ENCODE measurements around the gene ST6GALNAC1. TPM values are rescaled to one million over a fixed set of nuclear protein-coding genes. Genes with fewer than 3 reads are reported as not detected.

ST6GALNAC1 gene
- total RNA-seq, 1 donor from 2014 or later: 16.6 TPM

- Histone ChIP-seq H3K9me3 (no peaks in the 10 kb centered on the region), H3K36me3 (peaks cover 52% of the 10 kb centered on the region), H3K4me3 (no peak overlapping the region), H3K4me1 (peaks cover 11% of the 10 kb centered on the region), H3K27ac (no peak overlapping the region), H3K27me3 (ENCODE audit: low read depth) (no peaks in the 10 kb centered on the region)
- DNase-seq (no peak), ATAC-seq (no peak)
- intact Hi-C loops (cut with DNase I): no loop called here
- no peak for TF ChIP-seq CTCF (IDR thresholded peaks at IDR 0.05)
Measured at GRCh38 chr17:76679239-76679638, 35.7 kb upstream of the ST6GALNAC1 start.

GRCh38 chr17:76678330-76678729 is 34.8 kb upstream of the ST6GALNAC1 start:
- H3K9me3 ChIP-seq: no peaks in the 10 kb centered on the region
- H3K27ac ChIP-seq: no peak overlapping the region
- DNase-seq (no peak), ATAC-seq (peak; percentile 24 to 41)
- TF ChIP-seq CTCF (IDR thresholded peaks at IDR 0.05): no peak
- intact Hi-C loops (cut with DNase I): no loop called here
- no peak overlapping the region for H3K4me3 ChIP-seq
- peaks cover 11% of the 10 kb centered on the region for H3K4me1 ChIP-seq
- peaks cover 43% of the 10 kb centered on the region for H3K36me3 ChIP-seq
- H3K27me3 ChIP-seq (ENCODE audit: low read depth): no peaks in the 10 kb centered on the region

GRCh38 chr17:76677406-76677805 is 33.8 kb upstream of the ST6GALNAC1 start:
- DNase-seq (no peak), ATAC-seq (no peak)
- no peak overlapping the region for H3K4me3 ChIP-seq
- H3K27ac ChIP-seq: no peak overlapping the region
- H3K4me1 ChIP-seq: peaks cover 11% of the 10 kb centered on the region
- TF ChIP-seq CTCF (IDR thresholded peaks at IDR 0.05): no peak
- H3K9me3 ChIP-seq: no peaks in the 10 kb centered on the region
- H3K36me3 ChIP-seq: peaks cover 34% of the 10 kb centered on the region
- no peaks in the 10 kb centered on the region for H3K27me3 ChIP-seq (ENCODE audit: low read depth)
- intact Hi-C loops (cut with DNase I): no loop called here

- Histone ChIP-seq H3K27me3 (ENCODE audit: low read depth) (no peaks in the 10 kb centered on the region), H3K4me3 (no peak overlapping the region), H3K4me1 (peaks cover 7% of the 10 kb centered on the region), H3K9me3 (no peaks in the 10 kb centered on the region), H3K36me3 (peaks cover 33% of the 10 kb centered on the region), H3K27ac (no peak overlapping the region)
- ATAC-seq: no peak
- no peak for TF ChIP-seq CTCF (IDR thresholded peaks at IDR 0.05)
- intact Hi-C loops (cut with DNase I): no loop called here
- DNase-seq: no peak
Measured at GRCh38 chr17:76676629-76677028, 33.1 kb upstream of the ST6GALNAC1 start.

GRCh38 chr17:76675648-76676047 is 32.1 kb upstream of the ST6GALNAC1 start:
- Histone ChIP-seq H3K4me1 (peaks cover 15% of the 10 kb centered on the region), H3K27me3 (ENCODE audit: low read depth) (no peaks in the 10 kb centered on the region), H3K36me3 (peaks cover 29% of the 10 kb centered on the region), H3K4me3 (no peak overlapping the region), H3K9me3 (no peaks in the 10 kb centered on the region), H3K27ac (no peak overlapping the region)
- DNase-seq (no peak), ATAC-seq (no peak)
- TF ChIP-seq CTCF (IDR thresholded peaks at IDR 0.05): no peak
- intact Hi-C loops (cut with DNase I): no loop called here

- H3K4me1 ChIP-seq: peaks cover 21% of the 10 kb centered on the region
- no peak overlapping the region for H3K27ac ChIP-seq
- ATAC-seq (no peak), DNase-seq (no peak)
- peaks cover 25% of the 10 kb centered on the region for H3K36me3 ChIP-seq
- no peak overlapping the region for H3K4me3 ChIP-seq
- no peaks in the 10 kb centered on the region for H3K9me3 ChIP-seq
- H3K27me3 ChIP-seq (ENCODE audit: low read depth): no peaks in the 10 kb centered on the region
- no peak for TF ChIP-seq CTCF (IDR thresholded peaks at IDR 0.05)
- intact Hi-C loops (cut with DNase I): no loop called here
Measured at GRCh38 chr17:76674600-76674999, 31.0 kb upstream of the ST6GALNAC1 start.

Measured in lower lobe of right lung (tissue), 2 donors.